SK-N-MC (cell line): ENCODE results near the gene CXCL14.

ENCODE experiments used
- EZH2 ChIP-seq: fragments of 200-600 bp; sonication (generic); IDR thresholded peaks from one replicate; pipeline ENCODE4 v1.6.1; 2017; ENCODE audit warnings: antibody characterized with exemption
- FOXP2 ChIP-seq: optimal IDR thresholded peaks from 2 replicates; pipeline ENCODE3; 2011; ENCODE audit warnings: mild to moderate bottlenecking, moderate library complexity; ENCODE audit not compliant: insufficient read depth; ENCODE audit errors: extremely low read length, control extremely low read depth
- POLR2AphosphoS5 ChIP-seq: IDR thresholded peaks from 2 replicates; pipeline ENCODE4 v1.6.1; 2012; ENCODE audit warnings: mild to moderate bottlenecking, low read depth, low read length, borderline replicate concordance

- no peak for TF ChIP-seq EZH2
- TF ChIP-seq POLR2AphosphoS5: no peak
- TF ChIP-seq FOXP2: no peak
Observed at GRCh38 chr5:135541807-135542502, 36.8 kb downstream of the CXCL14 start.
